CD4-positive, alpha-beta T cell treated with Interleukin-2 at 100 ng/mL for 4 hours (primary cell): Measurements from ENCODE around the gene ROPN1L.
"Not testable (repeated sequence)": the region's sequence is repeated elsewhere in the genome, so short reads cannot be mapped to it uniquely, and the experiment has no call there.

ENCODE experiments used
- DNase-seq: peaks from one replicate; pipeline ENCODE4 v3.0.0-alpha.2; 2020; ENCODE audit warnings: low spot score

Gene ROPN1L

DNA sequence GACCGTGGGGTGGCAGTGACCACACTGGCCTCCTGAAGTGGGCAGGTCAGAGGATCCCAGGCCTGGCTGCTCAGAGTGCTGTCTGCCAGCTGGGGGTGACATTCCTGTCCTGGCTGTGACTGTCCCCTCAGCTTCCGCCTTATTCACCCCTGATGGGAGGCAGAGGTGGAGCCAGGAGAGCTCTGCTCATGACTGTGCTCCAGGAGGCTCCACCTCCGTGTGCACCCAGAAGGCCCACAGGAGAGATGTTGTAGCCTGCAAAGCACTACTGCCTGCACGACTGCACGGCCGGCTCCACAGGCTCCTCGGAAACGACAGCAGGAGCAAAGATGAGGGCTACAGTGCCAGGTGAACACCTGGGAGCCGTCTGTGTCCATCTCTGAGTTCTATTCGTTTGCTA lies 60.9 kb downstream of the ROPN1L start:
- no peak for DNase-seq

DNA sequence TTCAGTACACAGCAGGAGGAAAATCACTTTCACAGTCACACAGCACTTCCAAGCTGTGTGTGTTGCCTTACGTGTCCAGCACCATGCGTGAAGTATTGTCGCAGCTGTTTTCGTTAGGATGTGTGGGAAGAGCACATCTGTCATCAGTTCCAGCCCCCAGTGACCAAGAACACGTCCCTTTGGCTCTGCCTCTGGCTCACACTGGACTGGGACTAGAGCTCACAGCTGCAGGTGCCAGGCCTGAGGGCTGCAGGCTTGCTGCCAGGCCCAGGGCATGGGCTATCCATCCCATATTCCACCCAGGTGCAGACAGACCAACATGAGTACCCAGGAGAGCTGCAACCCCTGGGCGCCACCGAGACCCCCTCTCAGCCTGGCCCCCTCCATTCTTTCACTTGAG lies 61.6 kb downstream of the ROPN1L start:
- DNase-seq, result no peak

DNA sequence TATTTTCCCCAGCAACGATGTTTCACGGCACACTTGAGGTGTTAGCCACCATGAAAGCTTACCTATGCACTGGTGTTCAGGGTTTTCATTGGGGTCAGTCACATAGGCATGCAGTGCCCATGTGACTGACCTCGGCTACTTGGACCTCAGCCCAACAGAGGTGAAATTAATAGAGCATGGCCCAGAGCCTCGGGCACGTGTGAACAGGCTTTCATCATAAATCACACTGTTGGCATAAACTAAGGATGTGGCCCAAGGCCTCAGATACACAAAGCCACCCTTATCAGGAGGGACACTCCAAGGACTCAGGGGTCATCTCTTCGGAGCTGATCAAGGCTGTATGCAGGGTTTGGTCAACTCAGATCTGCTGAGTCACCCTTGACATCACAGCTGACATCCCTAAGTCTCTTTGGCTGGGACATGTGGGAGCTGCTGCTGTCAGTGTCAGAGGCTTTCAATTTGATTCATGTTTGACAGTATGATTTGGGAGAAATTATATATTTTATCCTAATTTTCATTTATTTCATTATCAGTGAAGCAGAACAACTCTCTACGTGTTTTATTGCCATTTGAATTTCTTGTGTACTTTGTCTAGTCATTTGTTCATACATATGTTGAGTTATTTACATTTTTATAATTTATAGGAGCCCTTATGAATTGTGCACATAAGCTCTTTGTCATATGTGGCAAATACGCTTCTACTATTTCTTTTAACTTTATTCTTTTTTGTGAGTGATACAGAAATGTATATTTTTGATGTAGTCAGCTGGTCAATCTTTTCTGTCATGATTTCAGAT lies 62.5 kb downstream of the ROPN1L start:
- DNase-seq, result no peak

DNA sequence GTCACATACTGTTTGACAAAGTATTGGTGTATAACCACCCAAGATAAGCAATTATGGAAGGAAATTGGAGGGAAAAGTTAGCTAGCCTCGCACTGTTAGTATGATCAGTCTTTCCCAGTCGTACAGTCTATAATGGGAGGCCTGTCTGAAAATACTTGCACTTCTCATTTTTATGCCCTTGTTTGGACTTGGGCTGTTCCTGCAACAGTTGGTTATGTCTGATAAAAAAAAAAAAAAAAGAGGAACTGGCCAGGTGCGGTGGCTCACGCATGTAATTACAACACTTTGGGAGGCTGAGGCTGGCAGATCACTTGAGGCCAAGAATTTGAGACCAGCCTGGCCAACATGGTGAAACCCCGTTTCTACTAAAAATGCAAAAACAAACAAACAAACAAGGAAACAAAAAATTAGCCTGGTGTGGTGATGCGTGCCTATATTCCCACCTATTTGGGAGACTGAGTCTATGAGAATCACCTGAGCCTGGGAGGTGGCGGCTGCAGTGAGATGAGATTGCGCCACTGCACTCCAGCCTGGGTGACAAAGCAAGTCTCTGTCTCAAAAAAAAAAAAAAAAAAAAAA lies 63.9 kb downstream of the ROPN1L start:
- no peak for DNase-seq

DNA sequence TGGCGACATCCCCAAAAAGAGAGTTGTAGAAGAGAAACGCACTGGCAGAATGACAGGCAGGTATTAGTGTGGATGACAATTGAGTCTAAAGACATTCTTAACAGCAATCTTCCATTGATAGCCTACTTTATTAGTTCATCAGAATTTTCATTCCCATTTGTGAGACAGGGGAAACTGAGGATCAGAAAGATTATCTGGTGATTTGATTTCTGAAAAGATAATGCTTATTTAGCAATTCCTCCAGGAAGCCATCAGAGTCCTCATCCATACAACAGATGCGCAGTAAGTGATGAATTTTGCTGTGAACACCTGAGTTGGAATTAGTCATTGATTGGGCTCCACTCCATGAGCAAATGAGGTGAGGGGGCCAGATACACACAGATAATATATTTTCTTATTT lies 64.9 kb downstream of the ROPN1L start:
- no peak for DNase-seq

DNA sequence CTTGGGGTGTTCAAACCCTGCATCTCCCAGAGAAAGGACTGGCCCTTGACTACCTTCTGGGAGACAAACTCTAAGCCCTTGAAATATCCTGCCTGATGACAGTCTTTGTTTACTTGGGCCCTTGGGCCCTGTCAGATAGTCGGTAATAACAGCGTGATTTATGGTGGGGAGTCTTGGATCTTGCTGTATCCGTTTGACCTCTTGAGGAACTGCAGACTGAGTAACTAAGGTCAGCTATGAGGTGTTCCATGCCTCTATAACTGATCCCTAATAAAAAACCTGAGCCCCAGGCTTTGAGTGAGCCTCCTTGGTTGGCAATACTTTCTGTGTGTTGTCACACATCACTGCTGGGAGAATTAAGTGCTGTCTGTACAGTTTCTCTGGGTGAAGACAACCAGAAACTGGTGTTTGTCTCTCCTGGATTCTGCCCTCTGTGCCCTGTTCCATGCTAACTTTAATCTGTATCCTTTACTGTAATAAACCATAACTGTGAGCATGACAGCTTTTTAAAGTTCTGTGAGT lies 66.0 kb downstream of the ROPN1L start:
- no peak for DNase-seq

DNA sequence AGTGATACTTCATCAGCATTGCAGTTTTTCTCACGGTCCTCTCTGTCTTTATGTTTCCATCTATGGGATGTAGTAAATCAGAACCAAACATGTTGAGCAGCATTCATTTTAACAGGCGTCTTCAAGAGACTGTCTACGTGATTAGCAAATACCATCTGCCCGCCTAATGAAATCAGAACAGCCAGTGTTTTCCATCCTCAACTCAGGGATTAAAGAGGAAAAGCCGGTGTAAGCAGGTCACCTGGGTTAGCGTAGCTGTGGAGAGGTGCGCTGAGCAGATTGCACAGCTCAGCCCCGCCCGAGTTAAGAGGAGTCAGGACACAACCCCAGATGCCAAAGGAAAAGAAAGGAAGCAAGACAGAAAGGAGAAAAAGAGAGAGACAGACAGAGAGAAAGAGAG lies 67.9 kb downstream of the ROPN1L start:
- no peak for DNase-seq

DNA sequence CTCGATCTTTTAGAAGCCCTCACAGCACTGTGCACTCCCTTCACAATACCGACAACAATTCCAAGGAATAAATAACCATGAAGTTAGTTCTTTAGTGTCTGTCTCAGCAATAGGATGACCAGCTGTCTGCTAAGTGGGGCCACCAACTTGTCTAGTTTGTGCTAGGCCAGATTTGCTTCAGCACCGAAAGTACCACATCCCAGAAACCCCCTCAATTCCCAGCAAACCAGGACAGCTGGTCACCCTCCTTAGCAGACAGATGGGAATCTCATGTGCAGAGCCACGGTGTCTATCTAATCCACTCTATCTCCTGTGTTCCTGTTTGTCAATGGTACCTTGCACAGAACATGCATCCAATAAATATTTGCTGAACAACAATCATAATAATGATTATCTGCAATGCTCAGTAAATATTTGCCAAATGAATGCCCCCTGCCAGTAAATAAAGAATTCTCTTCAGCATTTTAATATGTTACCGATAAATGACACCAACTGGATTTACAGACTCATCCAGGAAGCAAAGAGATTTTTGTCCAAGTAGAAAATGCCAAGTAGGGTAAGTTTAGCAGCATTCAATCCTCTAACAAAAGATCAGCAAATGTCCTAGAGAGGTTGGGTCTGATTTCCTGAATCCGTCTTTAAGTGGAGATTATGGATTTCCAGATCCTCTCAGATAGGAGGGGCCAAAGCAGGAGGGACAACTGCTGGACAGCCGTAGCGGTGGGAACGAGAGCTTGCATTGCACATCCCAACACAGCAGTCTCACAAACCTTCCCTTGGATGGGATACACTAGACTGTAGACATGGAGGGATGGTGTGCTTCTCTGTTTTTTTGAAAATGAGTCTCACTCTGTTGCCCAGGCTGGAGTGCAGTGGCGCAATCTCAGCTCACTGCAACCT lies 70.3 kb downstream of the ROPN1L start:
- DNase-seq, result no peak

DNA sequence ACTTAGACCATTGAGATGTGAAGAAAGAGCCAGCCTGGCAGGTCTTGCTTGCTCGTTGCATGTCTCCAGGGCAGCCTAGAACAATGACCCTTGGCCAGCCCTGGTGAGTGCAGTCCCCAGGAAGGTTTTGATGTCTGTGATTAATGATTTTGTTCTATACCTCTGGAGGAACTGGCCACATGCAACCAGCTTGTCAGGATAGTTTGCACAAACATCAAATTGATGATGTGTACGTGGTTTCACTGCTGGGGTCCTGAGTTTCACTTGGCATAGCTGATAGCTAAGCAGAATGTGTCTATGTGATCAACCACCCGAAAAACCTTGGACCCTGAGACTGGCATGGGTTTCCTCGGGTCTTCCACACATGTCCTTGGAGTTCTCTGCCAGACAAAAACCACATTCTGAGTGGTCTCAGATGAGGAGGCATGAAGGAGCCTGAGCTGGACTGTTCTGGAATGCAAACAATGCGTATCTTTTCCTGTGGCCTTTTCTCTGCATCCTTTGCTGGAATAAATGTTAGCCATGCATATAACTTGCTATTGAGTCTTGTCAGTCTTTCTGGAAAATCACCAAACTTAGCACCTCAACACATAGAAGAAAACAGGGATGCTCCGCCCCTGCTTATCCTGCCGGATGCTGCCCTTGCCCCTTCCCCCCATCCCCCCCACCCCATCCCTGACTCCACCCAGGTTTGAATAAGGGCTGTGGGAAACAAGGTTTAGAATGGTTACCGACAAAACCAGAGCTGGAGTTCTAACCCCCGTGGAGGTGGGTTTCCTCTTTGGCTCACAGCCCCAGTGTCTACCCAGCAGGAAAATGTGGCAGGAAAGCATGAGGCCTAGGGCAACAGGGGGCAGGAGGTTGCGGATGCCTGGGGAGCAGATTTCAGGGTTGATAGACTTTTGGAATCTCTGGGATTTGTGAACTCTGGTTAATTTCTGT lies 72.1 kb downstream of the ROPN1L start:
- no peak for DNase-seq

DNA sequence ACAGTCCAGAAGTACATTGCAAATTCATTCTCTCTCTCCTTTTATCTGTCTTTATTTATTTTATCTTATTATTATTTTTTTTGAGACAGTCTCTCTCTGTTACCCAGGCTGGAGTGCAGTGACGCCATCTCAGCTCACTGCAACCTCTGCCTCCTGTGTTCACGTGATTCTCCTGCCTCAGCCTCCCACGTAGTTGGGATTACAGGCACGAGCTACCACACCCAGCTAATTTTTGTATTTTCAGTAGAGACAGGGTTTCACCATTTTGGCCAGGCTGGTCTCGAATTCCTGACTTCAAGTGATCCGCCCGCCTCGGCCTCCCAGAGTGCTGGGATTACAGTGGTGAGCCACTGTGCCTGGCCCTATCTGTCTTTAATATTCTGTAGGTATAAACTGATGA lies 72.9 kb downstream of the ROPN1L start:
- DNase-seq, result not testable (repeated sequence)
